ENCODE measurements around the gene RTP5.
A peak's percentile ranks its signal among the peaks of the same experiment; 100 is the strongest.

- no peak for TF ChIP-seq POLR2AphosphoS5 (IDR thresholded peaks at IDR 0.05)
- peak in 1 of 4 experiments; percentile 7 for TF ChIP-seq CTCF (IDR thresholded peaks at IDR 0.05)
- no peak for TF ChIP-seq POLR2A (IDR thresholded peaks at IDR 0.05)
- no peak for TF ChIP-seq EP300 (IDR thresholded peaks at IDR 0.05)
These were observed 9.9 kb upstream of the RTP5 start for GRCh38 chr2:241859436-241860183.

Measured in gastroesophageal sphincter (tissue), 3 donors.